B cell (primary cell): ENCODE data around the gene PLA2G2E. TPM values are rescaled to one million over a fixed set of nuclear protein-coding genes. Genes with fewer than 3 reads are reported as not detected.

Experiments
- ATAC-seq: fragments of 200-7000 bp; cut with Tn5 transposase; one replicate; pipeline ENCODE4 v1.10.0; 2021; ENCODE audit warnings: low read depth, mild to moderate bottlenecking, moderate number of reproducible peaks, moderate library complexity
- CTCF ChIA-PET: fragments of 350-600 bp; sonication (Branson Sonifier 250); formaldehyde crosslinking; loops from one replicate; lab custom pipeline; 2021; ENCODE audit warnings: antibody characterized with exemption, inconsistent platforms; lab: Charles Lee
- POLR2A ChIA-PET: fragments of 350-600 bp; sonication (Branson Sonifier 250); formaldehyde crosslinking; loops from one replicate; lab custom pipeline; 2021; ENCODE audit warnings: antibody characterized with exemption; lab: Charles Lee
- DNase-seq: peaks from one replicate; pipeline ENCODE4 v3.0.0; 2013
- H2AFZ ChIP-seq: 2 replicates; pipeline ENCODE4 v1.6.1; 2012; ENCODE audit warnings: mild to moderate bottlenecking, low read depth, low read length; ENCODE audit not compliant: insufficient read depth, poor library complexity, severe bottlenecking
- H3K27ac ChIP-seq, 2 donors: 1 replicate in 1 of 2; 2 replicates in 1 of 2; pipeline ENCODE4 v1.5.1; 2012 to 2013; ENCODE audit warnings: low read length in 2 of 2, mild to moderate bottlenecking in 2 of 2, moderate library complexity in 1 of 2
- H3K27me3 ChIP-seq, 4 experiments: fragments of 200-600 bp in 1 of 4; sonication (generic) in 1 of 4; replicated peaks in 1 of 4; 1 replicate in 2 of 4; 2 replicates in 2 of 4; pipeline versions ENCODE4 v1.6.1 to v1.7.0; 2013 to 2016; ENCODE audit warnings: low read length in 3 of 4, mild to moderate bottlenecking in 2 of 4, mixed read lengths in 1 of 4, moderate library complexity in 1 of 4; ENCODE audit not compliant: insufficient read depth in 4 of 4, control insufficient read depth in 3 of 4; ENCODE audit errors: control extremely low read depth in 1 of 4
- H3K36me3 ChIP-seq, 2 experiments: replicated peaks in 1 of 2; 1 replicate in 1 of 2; 2 replicates in 1 of 2; pipeline versions ENCODE4 v1.6.1 to v1.7.1; 2013; ENCODE audit warnings: low read length in 1 of 2; ENCODE audit not compliant: insufficient read depth in 2 of 2, control insufficient read depth in 1 of 2; ENCODE audit errors: control extremely low read depth in 1 of 2, extremely low read depth in 1 of 2
- H3K4me1 ChIP-seq, 2 donors: fragments of 200-600 bp in 1 of 2; sonication (generic) in 1 of 2; 1 replicate in 1 of 2; 2 replicates in 1 of 2; pipeline versions ENCODE4 v1.5.1 to v1.6.1; 2013 to 2017; ENCODE audit warnings: low read length in 2 of 2; ENCODE audit not compliant: control insufficient read depth in 2 of 2, insufficient read depth in 2 of 2
- H3K4me2 ChIP-seq: replicated peaks from 2 replicates; pipeline ENCODE3; 2012; ENCODE audit warnings: mild to moderate bottlenecking, low read depth, low read length; ENCODE audit not compliant: poor library complexity, severe bottlenecking
- H3K4me3 ChIP-seq, 5 experiments: fragments of 200-600 bp in 1 of 5; sonication (generic) in 1 of 5; 1 replicate in 3 of 5; 2 replicates in 2 of 5; pipeline versions ENCODE4 v1.5.1 to v1.7.0; 2011 to 2016; ENCODE audit warnings: low read length in 4 of 5, mild to moderate bottlenecking in 4 of 5, low read depth in 2 of 5, control low read depth in 1 of 5, moderate library complexity in 1 of 5; ENCODE audit not compliant: insufficient read depth in 1 of 5; ENCODE audit errors: control extremely low read depth in 1 of 5, extremely low read depth in 1 of 5
- H3K79me2 ChIP-seq: fragments of 200-600 bp; sonication (generic); one replicate; pipeline ENCODE4 v1.6.0; 2016; ENCODE audit warnings: low read length; ENCODE audit not compliant: control insufficient read depth, insufficient read depth
- H3K9ac ChIP-seq: fragments of 200-600 bp; sonication (generic); 2 replicates; pipeline ENCODE4 v1.6.1; 2017; ENCODE audit warnings: mild to moderate bottlenecking, low read length, moderate library complexity
- H3K9me3 ChIP-seq, 3 donors: one replicate each; pipeline versions ENCODE4 v1.6.1 to v1.7.1; 2013; ENCODE audit warnings: low read length in 2 of 3; ENCODE audit not compliant: control insufficient read depth in 2 of 3, insufficient read depth in 1 of 3; ENCODE audit errors: control extremely low read depth in 1 of 3
- H4K20me1 ChIP-seq: 2 replicates; pipeline ENCODE4 v1.6.0; 2012; ENCODE audit warnings: mild to moderate bottlenecking, low read length; ENCODE audit not compliant: insufficient read depth, control insufficient read depth, poor library complexity, severe bottlenecking
- H3K27ac Mint-ChIP-seq: one replicate; pipeline ENCODE4 v1.8.0; 2021; ENCODE audit warnings: mixed read lengths
- H3K27me3 Mint-ChIP-seq: one replicate; pipeline ENCODE4 v1.8.0; 2021; ENCODE audit warnings: mixed read lengths
- H3K4me1 Mint-ChIP-seq: one replicate; pipeline ENCODE4 v1.8.0; 2021; ENCODE audit warnings: mixed read lengths
- H3K4me3 Mint-ChIP-seq: one replicate; pipeline ENCODE4 v1.8.0; 2021; ENCODE audit warnings: mixed read lengths
- H3K9me3 Mint-ChIP-seq: one replicate; pipeline ENCODE4 v1.8.0; 2022; ENCODE audit warnings: mixed read lengths; ENCODE audit not compliant: insufficient read depth
- EZH2 ChIP-seq: IDR thresholded peaks from 2 replicates; pipeline ENCODE4 v1.6.1; 2012; ENCODE audit warnings: borderline replicate concordance, low read depth, mild to moderate bottlenecking, moderate library complexity, low read length; ENCODE audit not compliant: insufficient read depth, poor library complexity, severe bottlenecking
- WGBS: methylation state at CpG from one replicate; pipeline ENCODE4 v1.1.5; 2013; ENCODE audit warnings: missing lambda C conversion rate; ENCODE audit not compliant: insufficient coverage; 5-methylcytosine and 5-hydroxymethylcytosine counted together
- intact Hi-C: fragments of 100-400 bp; cut with micrococcal nuclease; formaldehyde crosslinking; loops from one replicate; pipeline ENCODE4 v1.10.0; 2022
- polyA plus RNA-seq: library from polyadenylated mRNA; depleted of rRNA; stranded (reverse); fragments of >200 nt; gene quantifications from 2 replicates; pipeline ENCODE4 v1.2.3, GENCODE V29; 2012
- total RNA-seq, 2 donors: library from RNA; stranded (reverse); fragments of 120-200 nt in 1 of 2; gene quantifications; 1 replicate in 1 of 2; 2 replicates in 1 of 2; pipeline versions ENCODE4 v1.2.3 to v1.2.4, GENCODE V29; 2013 to 2022
- TF ChIP-seq, protein P1 (sequence below): fragments of 200-600 bp; IDR thresholded peaks from one replicate; pipeline ENCODE4 v1.8.0; 2022; ENCODE audit warnings: antibody characterized with exemption, mild to moderate bottlenecking

Gene PLA2G2E
- total and polyA plus RNA-seq, 2 donors (not counting 1 experiment from before 2014, with no cell fraction given) = not detected

DNA sequence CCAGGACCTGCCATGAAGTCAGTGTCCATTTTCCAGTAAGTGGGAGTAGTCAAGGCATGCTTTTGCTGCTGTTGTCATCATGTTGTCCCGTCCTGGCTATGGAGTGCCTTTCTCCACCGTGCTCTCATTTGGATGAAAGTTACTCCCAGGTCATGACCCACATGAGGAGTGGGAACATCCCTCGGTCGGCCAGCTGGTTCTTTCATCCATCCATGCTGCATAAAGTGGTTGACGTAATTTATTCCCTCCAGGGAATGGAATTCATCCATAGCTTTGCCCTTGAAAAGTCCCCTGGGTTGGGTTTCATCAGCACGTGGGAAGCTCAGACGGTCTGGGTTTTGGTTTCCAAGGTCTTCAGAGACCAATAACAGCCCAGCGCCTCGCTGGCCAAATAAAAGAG is 44.4 kb upstream of the PLA2G2E start:
- Histone ChIP-seq H4K20me1 (no peaks in the 10 kb centered on the region), H3K27ac (no peak overlapping the region), H3K9me3 (peaks cover 0 to 3% (median 2%) of the 10 kb centered on the region in 3 donors), H2AFZ (no peak overlapping the region), H3K27me3 (peaks cover 0 to 13% (median 6%) of the 10 kb centered on the region in 4 experiments), H3K4me3 (no peak overlapping the region), H3K79me2 (no peaks in the 10 kb centered on the region), H3K36me3 (no peaks in the 10 kb centered on the region), H3K4me2 (no peak overlapping the region), H3K9ac (no peak overlapping the region), H3K4me1 (no peaks in the 10 kb centered on the region)
- ChIA-PET POLR2A (no interaction called here), CTCF (interaction anchor here (0.6 kb wide), 1 partner anchor 186 kb away, joined by 4 read pairs; no protein-coding TSS in a partner anchor)
- intact Hi-C loops = no loop called here
- no peak overlapping the region for H3K4me3 Mint-ChIP-seq
- H3K27ac Mint-ChIP-seq = no peak overlapping the region
- 88% methylated on average over 9 of the region's 9 CpGs for WGBS
- TF ChIP-seq, protein P1, sequence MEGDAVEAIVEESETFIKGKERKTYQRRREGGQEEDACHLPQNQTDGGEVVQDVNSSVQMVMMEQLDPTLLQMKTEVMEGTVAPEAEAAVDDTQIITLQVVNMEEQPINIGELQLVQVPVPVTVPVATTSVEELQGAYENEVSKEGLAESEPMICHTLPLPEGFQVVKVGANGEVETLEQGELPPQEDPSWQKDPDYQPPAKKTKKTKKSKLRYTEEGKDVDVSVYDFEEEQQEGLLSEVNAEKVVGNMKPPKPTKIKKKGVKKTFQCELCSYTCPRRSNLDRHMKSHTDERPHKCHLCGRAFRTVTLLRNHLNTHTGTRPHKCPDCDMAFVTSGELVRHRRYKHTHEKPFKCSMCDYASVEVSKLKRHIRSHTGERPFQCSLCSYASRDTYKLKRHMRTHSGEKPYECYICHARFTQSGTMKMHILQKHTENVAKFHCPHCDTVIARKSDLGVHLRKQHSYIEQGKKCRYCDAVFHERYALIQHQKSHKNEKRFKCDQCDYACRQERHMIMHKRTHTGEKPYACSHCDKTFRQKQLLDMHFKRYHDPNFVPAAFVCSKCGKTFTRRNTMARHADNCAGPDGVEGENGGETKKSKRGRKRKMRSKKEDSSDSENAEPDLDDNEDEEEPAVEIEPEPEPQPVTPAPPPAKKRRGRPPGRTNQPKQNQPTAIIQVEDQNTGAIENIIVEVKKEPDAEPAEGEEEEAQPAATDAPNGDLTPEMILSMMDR = no peak
- TF ChIP-seq EZH2 = no peak
- H3K4me1 Mint-ChIP-seq = no peaks in the 10 kb centered on the region
- DNase-seq = no peak
- H3K9me3 Mint-ChIP-seq = peaks cover 5% of the 10 kb centered on the region
- no peak for ATAC-seq
- peaks cover 44% of the 10 kb centered on the region for H3K27me3 Mint-ChIP-seq

DNA sequence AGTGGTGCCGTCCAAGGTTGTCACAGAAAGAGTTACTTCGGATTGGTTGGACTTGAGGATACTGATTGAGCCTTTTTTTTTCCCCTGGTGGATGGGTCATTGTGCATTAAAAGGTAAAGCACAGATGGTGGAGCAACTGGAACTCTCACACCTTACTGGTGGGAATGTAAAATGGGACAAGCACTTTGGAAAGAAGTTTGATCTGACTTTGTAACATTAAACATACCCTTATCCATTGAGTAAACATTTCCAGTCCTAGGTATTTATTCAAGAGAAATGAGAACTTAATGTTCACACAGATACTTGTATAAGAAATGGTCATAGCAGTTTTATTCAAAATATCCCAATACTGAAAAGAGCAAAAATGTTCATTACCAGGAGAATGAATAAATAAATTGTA is 41.1 kb upstream of the PLA2G2E start:
- peaks cover 0 to 14% (median 2%) of the 10 kb centered on the region in 3 donors for H3K9me3 ChIP-seq

More for the DNA sequence above, 41.1 kb upstream of the PLA2G2E start:
- Histone ChIP-seq H3K27me3 (peaks cover 0 to 19% (median 8%) of the 10 kb centered on the region in 4 experiments), H3K79me2 (no peaks in the 10 kb centered on the region), H3K4me3 (no peak overlapping the region), H3K4me2 (no peak overlapping the region), H3K27ac (no peak overlapping the region), H3K4me1 (peaks cover 5 to 8% of the 10 kb centered on the region in 2 donors), H4K20me1 (no peaks in the 10 kb centered on the region), H3K9ac (no peak overlapping the region), H2AFZ (no peak overlapping the region), H3K36me3 (no peaks in the 10 kb centered on the region)
- ATAC-seq (no peak), DNase-seq (no peak)
- ChIA-PET POLR2A (no interaction called here), CTCF (no interaction called here)
- TF ChIP-seq, protein P1 = no peak
- TF ChIP-seq EZH2 = no peak
- Mint-ChIP-seq H3K27me3 (peaks cover 44% of the 10 kb centered on the region), H3K4me1 (peaks cover 6% of the 10 kb centered on the region), H3K9me3 (peaks cover 5% of the 10 kb centered on the region), H3K4me3 (no peak overlapping the region), H3K27ac (no peak overlapping the region)
- intact Hi-C loops = no loop called here
- 60% methylated on average over 1 of the region's 2 CpGs for WGBS
